Vagina (tissue), 2 donors: ENCODE results near the gene LYL1. TPM values are rescaled to one million over a fixed set of nuclear protein-coding genes. Genes with fewer than 3 reads are reported as not detected.
"Not testable (repeated sequence)": the region's sequence is repeated elsewhere in the genome, so short reads cannot be mapped to it uniquely, and the experiment has no call there.

ENCODE experiments used
- DNase-seq, 2 donors: peaks; one replicate each; pipeline ENCODE4 v3.0.0-alpha.2; 2017; ENCODE audit errors: extremely low spot score in 2 of 2
- H3K27ac ChIP-seq: fragments of 200-600 bp; sonication (generic); one replicate; pipeline ENCODE4 v1.5.1; 2019
- H3K27me3 ChIP-seq: fragments of 200-600 bp; sonication (generic); one replicate; pipeline ENCODE4 v1.5.1; 2019
- H3K36me3 ChIP-seq, 2 donors: fragments of 200-600 bp; sonication (generic); one replicate each; pipeline ENCODE4 v1.5.1; 2017 to 2019
- H3K4me1 ChIP-seq: fragments of 200-600 bp; sonication (generic); one replicate; pipeline ENCODE4 v1.5.1; 2019
- H3K4me3 ChIP-seq, 2 donors: fragments of 200-600 bp; sonication (generic); 1 replicate in 1 of 2; 2 replicates in 1 of 2; pipeline ENCODE4 v1.5.1; 2016 to 2019
- H3K9me3 ChIP-seq: fragments of 200-600 bp; sonication (generic); one replicate; pipeline ENCODE4 v1.5.1; 2019
- CTCF ChIP-seq, 3 experiments: fragments of 450-650 bp in 2 of 3; fragments of 200-600 bp in 1 of 3; sonication (generic) in 1 of 3; IDR thresholded peaks; one replicate each; pipeline ENCODE4 v1.5.1; 2017 to 2019; ENCODE audit warnings: antibody characterized with exemption in 3 of 3, mild to moderate bottlenecking in 2 of 3, moderate library complexity in 2 of 3
- POLR2A ChIP-seq, 2 donors: fragments of 450-650 bp; IDR thresholded peaks; one replicate each; pipeline ENCODE4 v1.6.1; 2017; ENCODE audit warnings: antibody characterized with exemption in 2 of 2, mild to moderate bottlenecking in 2 of 2, moderate library complexity in 2 of 2
- POLR2AphosphoS5 ChIP-seq, 2 donors: sonication (generic); formaldehyde crosslinking; IDR thresholded peaks; one replicate each; pipeline ENCODE4 v1.9.0; 2017; ENCODE audit warnings: antibody characterized with exemption in 2 of 2, mild to moderate bottlenecking in 2 of 2, low read depth in 1 of 2; ENCODE audit not compliant: insufficient read depth in 1 of 2
- intact Hi-C: fragments of 100-400 bp; cut with DNase I; formaldehyde crosslinking; loops from one replicate; pipeline ENCODE4 v1.15.1; 2023
- total RNA-seq: library from RNA; depleted of rRNA; stranded (reverse); fragments of >200 nt; gene quantifications from one replicate; pipeline ENCODE4 v1.2.3, GENCODE V29; 2016

Gene LYL1
- total RNA-seq, 1 donor from 2014 or later = 11.5 TPM

GRCh38 chr19:13149628-13150186 is 47.0 kb upstream of the LYL1 start:
- intact Hi-C loops = loop anchor here (5.0 to 10.0 kb wide), 3 partner anchors 47 to 695 kb away; partner anchors contain the start of gene LYL1
- H3K4me3 ChIP-seq = peak overlapping the region; percentile 82 to 91
- TF ChIP-seq POLR2A (IDR thresholded peaks at IDR 0.05) (no peak), POLR2AphosphoS5 (IDR thresholded peaks at IDR 0.05; ENCODE audit: insufficient read depth in 1 of 2, low read depth in 1 of 2) (no peak), CTCF (IDR thresholded peaks at IDR 0.05) (no peak)
- peaks cover 0 to under 1% of the 10 kb centered on the region in 2 donors for H3K36me3 ChIP-seq
- H3K27ac ChIP-seq = peak overlapping the region; percentile 98
- no peaks in the 10 kb centered on the region for H3K9me3 ChIP-seq
- DNase-seq = no peak
- H3K4me1 ChIP-seq = peaks cover 16% of the 10 kb centered on the region
- no peaks in the 10 kb centered on the region for H3K27me3 ChIP-seq

GRCh38 chr19:13149173-13149627 is 46.5 kb upstream of the LYL1 start:
- not testable (repeated sequence) for H3K36me3 ChIP-seq, H3K9me3 ChIP-seq, DNase-seq, H3K27me3 ChIP-seq
- Histone ChIP-seq H3K27ac (peak overlapping the region; percentile 98), H3K4me1 (peaks cover 14% of the 10 kb centered on the region), H3K4me3 (peak overlapping the region; percentile 82 to 91)
- intact Hi-C loops = loop anchor here (10.0 kb wide), 1 partner anchor 86 kb away; no protein-coding TSS in a partner anchor

- intact Hi-C loops = loop anchor here (10.0 kb wide), 1 partner anchor 88 kb away; no protein-coding TSS in a partner anchor
- H3K4me1 ChIP-seq = peaks cover 14% of the 10 kb centered on the region
- peaks cover 0 to 9% of the 10 kb centered on the region in 2 donors for H3K36me3 ChIP-seq
- no peaks in the 10 kb centered on the region for H3K9me3 ChIP-seq
- no peaks in the 10 kb centered on the region for H3K27me3 ChIP-seq
- DNase-seq = no peak
- TF ChIP-seq CTCF (IDR thresholded peaks at IDR 0.05) (no peak), POLR2AphosphoS5 (IDR thresholded peaks at IDR 0.05; ENCODE audit: insufficient read depth in 1 of 2, low read depth in 1 of 2) (peak in 1 of 2 donors; percentile 21), POLR2A (IDR thresholded peaks at IDR 0.05) (no peak)
- no peak overlapping the region for H3K4me3 ChIP-seq
- no peak overlapping the region for H3K27ac ChIP-seq
Observed at GRCh38 chr19:13146763-13147563, 44.3 kb upstream of the LYL1 start.

GRCh38 chr19:13139633-13140311 is 37.1 kb upstream of the LYL1 start:
- no peak overlapping the region for H3K4me3 ChIP-seq
- DNase-seq = no peak
- TF ChIP-seq POLR2A (IDR thresholded peaks at IDR 0.05) (no peak), CTCF (IDR thresholded peaks at IDR 0.05) (no peak), POLR2AphosphoS5 (IDR thresholded peaks at IDR 0.05; ENCODE audit: insufficient read depth in 1 of 2, low read depth in 1 of 2) (no peak)
- intact Hi-C loops = loop anchor here (10.0 kb wide), 1 partner anchor 95 kb away; no protein-coding TSS in a partner anchor
- peaks cover 0 to 55% of the 10 kb centered on the region in 2 donors for H3K36me3 ChIP-seq
- no peaks in the 10 kb centered on the region for H3K27me3 ChIP-seq
- H3K27ac ChIP-seq = no peak overlapping the region
- H3K9me3 ChIP-seq = no peaks in the 10 kb centered on the region
- no peaks in the 10 kb centered on the region for H3K4me1 ChIP-seq

- intact Hi-C loops = no loop called here
- Histone ChIP-seq H3K4me3 (no peak overlapping the region), H3K36me3 (peaks cover 0 to 46% of the 10 kb centered on the region in 2 donors), H3K4me1 (no peaks in the 10 kb centered on the region), H3K27me3 (no peaks in the 10 kb centered on the region), H3K27ac (no peak overlapping the region), H3K9me3 (no peaks in the 10 kb centered on the region)
- no peak for DNase-seq
- TF ChIP-seq CTCF (IDR thresholded peaks at IDR 0.05) (no peak), POLR2AphosphoS5 (IDR thresholded peaks at IDR 0.05; ENCODE audit: insufficient read depth in 1 of 2, low read depth in 1 of 2) (no peak), POLR2A (IDR thresholded peaks at IDR 0.05) (no peak)
Observed at GRCh38 chr19:13138916-13139198, 36.2 kb upstream of the LYL1 start.
